ENCODE data around the gene ATP23.

The ATP23 gene, protein sequence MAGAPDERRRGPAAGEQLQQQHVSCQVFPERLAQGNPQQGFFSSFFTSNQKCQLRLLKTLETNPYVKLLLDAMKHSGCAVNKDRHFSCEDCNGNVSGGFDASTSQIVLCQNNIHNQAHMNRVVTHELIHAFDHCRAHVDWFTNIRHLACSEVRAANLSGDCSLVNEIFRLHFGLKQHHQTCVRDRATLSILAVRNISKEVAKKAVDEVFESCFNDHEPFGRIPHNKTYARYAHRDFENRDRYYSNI

DNA sequence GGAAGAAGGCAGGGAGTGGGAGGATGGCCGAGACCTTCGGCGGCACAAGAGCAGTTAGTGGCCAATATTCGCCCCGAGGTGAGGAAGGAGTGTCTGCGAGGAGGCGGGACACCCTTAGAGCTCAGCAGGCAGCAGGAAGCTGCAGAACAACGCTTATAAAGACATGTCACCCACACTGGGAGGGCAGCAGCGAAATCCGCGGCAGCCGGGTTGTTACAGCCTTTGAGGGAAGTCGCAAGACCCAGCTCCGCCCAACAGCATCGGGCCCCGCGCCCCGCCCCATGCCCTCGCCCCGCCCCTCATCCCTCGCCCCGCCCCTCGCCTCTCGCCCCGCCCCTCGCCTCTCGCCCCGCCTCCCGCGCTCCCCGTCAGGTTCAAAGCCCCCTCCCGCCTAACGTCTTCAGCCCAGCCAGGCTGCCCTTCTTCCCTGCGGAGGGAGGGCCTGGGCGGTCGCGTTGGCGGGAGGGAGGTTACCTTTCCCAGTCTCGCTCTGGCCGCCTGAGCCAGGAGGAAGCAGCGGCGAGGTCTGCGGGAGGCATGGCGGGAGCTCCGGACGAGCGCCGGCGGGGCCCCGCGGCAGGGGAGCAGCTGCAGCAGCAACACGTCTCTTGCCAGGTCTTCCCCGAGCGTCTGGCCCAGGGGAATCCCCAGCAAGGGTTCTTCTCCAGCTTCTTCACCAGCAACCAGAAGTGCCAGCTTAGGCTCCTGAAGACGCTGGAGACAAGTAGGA, at the start of gene ATP23:
TSS of gene ATP23 (plus strand) at position 403 of the 730 bp plus-strand sequence. CDS start at position 538, 135 bp downstream.
- DNase-seq (ENCODE audit: low read depth in 2 of 2), result peak; percentile 77 to 80

DNA sequence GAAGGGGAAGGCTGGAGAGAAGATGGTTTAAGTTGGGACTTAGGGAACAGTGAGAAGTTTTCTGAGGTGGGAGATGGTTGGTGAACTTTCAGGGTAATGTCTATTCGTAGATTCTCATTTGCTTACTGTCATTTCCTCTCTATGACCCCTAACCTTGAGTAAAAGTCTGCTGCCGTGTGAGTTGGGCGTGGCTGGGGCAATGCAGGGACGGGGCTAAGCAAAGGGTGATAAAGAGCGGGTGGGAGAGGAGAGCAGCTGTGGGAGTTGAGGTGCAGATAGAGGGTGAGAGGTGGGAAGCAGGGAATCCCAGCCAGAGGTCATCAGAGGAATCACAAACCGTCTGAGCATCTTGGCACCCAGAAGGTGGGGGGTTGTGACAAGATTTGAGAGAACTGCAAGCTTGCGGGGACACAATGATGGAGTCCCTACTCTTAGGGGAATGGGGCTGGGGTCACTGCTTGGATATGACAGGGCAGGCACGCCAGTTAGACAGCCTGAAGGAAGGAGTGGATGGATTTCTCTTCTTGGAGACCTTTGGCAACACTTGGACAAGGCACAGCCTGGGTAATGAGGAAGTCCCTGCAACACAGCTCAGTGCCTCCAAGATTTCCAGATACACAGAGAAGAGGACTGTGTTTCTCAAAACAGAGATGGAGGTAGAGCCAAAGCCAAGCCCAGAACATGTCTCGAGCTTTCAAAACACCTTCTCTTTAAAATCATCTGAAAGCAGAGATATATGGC, 49.0 kb upstream of the ATP23 start:
- no peak for DNase-seq (ENCODE audit: low read depth in 2 of 2)

DNA sequence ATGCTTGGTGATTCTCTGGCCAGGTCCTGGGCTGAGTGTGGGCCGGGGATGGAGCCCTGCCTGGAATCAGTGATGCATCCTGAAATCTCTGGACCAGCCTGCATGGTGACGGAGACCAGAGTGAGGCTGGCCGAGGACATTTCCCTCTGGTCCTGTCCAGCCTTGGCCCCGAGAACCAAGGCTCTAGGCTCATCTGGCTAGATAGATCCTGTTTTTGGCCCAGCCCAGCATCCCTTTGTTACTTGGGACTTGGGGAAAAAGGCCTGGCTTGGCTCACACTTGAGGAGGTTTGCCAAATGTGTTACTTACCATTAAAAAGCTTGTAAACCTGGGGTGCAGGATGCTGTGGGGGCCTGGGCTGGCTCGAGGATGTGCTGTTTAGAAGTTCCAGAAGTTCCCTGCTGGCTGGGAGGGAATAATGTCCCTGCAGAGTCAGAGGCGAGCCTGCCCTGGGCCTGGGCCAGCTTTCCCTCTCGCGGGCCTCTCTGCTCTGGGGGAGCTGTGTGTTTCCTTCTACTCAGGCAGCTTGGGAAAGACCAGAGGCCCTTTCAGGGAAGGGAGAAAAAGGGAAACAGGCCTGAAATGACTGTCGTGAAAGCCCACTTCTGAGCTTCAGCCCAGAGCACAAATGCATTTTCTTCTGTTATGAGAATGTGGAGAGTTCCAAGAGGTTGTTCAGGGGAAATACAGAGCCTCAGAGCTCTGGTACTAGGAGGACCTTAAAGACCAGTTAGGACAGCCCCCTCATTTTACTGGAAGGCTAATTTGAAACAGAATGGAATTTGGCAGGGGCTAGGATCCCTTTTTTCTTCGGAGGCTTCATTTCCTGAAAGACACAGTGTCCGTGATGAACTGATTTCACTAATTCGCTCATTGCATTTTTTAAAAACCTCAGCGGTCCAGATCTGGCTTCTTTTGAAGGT, 47.7 kb upstream of the ATP23 start:
- DNase-seq (ENCODE audit: low read depth in 2 of 2), result no peak

DNA sequence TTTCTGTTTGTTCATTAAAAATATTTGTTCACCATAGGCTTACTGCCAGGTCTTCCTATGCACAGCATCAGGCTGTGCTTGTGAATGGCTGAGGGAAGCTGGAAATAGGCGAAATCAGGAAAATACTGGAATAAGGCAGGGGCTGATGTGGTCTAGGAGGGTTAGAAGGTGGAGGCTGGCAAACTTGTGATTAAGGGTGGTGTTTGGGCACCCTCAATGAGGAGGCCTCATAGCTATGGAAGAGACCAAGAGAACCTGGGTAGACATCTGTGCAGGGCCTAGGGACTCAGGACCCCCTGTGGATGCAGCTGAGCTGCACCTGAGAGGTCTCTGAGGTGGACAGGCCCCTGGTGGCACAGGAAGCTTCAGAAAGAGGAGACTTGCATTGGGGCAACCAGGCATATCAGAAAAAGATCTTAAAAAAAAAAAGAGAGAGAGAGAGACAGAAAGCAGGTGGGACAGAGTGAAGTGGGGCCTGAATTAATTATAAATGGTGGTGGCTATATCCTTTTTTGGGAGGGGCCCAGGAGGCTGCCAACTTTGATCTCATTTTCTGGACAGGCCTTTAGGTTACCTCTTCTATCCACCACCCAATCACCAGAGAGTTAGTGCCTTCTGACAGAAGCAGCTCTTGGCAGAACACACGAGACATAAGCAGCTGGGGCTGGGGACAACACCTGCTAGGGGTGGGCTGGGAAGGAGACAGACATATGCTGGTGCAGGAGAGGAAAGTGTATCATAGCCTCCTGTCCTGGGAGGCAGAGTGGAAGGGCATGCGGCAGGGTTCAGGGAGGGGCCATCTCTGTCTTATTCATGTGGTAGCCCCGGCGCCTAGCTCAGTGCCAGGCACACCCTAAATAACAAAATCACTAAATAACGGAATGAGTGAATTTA, 46.7 kb upstream of the ATP23 start:
- no peak for DNase-seq (ENCODE audit: low read depth in 2 of 2)

DNA sequence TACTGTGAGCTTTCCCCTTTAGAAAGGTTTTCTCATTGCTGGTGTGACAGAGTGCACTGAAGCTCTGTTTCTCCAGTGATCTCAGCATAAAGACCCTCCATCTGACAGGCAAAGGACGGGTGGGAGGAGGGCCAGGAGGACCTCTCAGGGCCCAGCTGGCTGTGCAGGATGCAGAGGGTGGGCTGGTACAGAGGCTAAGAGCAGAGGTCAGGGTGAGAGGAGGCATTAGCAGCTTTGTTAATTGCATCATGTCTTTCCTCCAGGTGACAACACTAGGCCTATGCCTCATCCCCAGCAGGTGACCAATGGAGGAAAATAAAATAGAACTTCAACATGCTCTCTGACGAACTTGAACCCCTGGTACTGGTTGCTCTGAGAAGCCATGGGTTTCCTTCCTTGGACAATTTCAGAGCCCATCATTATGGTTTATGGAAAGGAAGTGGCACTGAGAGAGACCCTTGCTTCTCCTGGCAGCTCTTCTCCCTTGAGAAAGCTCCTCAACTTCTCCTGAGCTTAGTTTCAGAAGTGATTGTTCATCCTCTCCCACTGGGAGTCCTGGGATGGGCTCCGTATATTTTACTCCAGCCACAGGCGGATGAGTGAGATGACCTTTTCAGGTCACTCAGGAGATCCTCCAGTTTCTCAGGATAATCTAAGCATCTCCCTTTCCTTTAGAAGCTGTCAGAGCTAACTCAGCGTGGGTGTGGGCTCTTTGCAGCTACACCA, 45.8 kb upstream of the ATP23 start:
- no peak for DNase-seq (ENCODE audit: low read depth in 2 of 2)

DNA sequence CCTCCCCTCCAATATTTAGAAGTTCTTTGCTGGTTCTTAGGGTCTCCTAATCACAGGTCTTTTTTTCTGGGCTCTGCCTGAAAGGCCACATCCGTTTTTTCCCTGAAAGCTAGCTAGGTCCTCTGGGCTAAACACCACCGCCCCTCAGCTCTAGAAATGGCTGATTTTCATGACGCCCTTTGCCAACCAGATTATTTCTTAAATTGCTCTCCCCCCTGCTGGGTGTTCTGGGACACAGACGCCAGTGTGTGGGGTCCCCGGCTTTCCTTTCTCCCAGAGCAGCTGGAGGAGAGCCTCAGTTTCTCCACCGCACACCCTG, 45.3 kb upstream of the ATP23 start:
- no peak for DNase-seq (ENCODE audit: low read depth in 2 of 2)

DNA sequence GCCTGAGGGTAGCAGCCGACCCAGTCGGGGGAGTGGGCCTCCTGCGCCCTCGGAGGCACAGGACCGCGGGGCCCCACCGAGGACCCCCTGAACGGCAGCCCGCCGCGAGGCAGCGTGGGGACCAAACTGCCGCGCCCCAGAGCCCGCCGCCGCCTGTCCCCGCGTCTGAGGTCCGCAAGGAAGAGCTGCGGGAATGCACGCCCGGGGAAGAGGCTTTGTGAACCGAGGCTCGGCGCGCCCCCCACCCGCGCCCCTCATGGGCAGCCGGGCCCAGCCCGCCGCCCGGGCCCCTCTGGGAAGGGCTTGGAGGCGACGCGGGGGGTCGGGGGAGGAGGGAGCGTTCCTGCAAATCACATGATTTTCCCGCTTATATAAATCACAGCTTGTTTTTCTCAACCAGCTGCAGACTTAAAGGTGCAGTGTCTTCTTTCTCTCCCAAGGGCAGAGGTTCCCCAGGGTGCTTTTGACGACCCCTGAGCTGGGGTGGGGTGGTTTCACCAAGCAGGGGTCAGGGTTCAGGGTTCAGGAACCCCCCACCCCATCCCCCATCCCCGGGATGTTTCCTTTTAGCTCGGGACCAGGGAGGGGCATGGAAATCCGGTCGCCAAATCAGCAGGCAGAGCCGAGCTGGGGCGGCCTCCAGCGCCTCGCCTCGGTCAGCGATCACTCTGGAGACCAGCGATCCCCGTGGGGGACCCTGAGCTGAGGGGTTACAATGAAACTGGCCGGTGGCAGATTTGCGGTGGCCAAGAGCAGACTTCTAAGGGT, 44.7 kb upstream of the ATP23 start:
- DNase-seq (ENCODE audit: low read depth in 2 of 2), result no peak

DNA sequence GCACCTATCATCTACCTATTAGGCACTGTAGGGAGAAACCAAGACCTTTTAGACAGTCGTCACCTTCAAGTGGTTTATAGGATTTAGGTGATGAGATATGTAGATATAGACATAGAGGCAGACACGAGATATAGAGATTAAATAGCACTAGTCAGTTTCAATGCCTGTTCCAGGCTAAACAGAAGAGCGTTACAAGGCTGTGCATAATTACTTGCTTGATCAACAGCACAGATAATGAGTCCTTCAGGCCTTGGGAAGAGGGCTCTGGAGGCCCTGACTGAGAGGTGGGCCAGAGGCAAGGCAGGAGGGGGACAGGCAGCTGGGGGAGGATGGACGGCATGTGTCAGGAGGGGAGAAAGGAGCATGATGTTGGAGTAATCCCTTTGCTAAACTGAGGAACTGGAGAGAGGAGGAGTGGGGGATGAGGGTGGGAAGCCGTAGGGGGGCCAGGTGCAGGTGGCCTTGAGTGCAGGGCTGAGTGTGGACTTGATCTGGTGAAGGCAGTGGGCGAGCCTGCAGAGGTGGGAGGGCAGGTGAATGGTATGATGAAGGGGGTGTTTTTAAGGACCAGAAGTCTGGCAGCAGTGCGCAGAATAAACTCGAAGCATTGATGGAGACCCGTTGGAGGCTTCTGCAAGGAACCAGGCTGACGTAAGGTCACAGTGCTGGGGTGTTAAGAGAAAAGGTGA, 43.9 kb upstream of the ATP23 start:
- DNase-seq (ENCODE audit: low read depth in 2 of 2), result no peak

DNA sequence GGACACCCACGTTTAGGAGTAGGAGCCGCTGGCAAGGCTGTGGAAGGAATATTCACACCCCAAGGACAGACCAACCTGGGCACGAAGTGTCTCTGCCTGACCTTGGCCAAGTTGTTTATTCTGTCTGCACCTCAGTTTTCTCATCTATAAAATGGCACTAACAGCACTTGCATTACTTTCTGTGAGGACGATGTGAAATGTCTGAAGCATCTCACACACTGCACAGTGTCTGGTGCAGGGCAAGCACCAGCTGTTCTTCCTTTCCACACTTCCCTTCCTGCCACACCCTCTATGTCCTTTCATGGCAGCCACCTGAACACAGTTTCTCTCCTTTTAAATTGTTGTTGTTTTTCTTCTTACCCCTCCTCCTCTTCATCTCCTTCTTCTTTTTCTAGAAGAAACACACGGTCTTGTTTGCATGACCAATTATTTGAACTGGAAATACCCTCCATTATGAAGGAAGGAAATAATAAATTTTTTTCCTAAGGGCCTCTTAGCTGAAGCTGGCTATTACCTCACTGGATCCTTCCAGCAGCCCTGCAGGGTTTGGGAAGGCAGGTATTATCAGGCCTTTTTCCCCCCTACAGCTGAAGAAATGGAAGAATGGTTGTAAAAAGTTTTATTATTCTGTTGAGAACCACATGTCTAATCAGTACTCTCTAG, 42.9 kb upstream of the ATP23 start:
- no peak for DNase-seq (ENCODE audit: low read depth in 2 of 2)

DNA sequence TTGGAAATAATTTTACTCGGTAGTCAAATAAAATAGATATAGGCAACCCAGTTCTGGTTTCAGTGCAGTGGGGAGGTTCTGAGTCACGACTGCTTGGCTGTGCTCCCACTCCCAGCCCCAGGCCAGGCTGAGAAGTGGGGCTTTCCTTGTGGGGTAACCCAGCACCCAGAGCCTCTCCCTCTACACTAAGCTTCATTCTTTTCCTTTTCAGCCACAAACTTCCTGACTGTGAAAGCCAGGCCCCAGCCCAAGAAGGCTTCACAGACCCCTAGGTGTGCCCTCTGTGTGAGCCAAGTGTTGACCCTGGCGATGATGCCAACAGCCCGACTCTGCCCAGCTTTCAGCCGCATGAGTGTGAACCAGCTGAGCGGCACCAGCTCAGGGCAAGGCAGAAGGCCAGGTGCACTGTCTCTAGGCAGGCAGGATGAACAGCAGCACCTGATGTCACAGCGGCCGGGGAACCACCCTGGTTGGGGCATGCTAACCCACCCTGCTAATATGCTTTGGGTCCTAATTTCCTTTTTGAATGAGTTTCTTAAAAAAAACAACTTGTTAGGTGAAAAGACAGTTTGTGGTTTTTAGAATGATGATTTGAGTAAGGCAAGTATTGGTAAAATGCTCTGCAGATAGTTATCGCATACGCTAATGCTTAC, 42.2 kb upstream of the ATP23 start:
- DNase-seq (ENCODE audit: low read depth in 2 of 2), result peak; percentile 58 to 74

DNA sequence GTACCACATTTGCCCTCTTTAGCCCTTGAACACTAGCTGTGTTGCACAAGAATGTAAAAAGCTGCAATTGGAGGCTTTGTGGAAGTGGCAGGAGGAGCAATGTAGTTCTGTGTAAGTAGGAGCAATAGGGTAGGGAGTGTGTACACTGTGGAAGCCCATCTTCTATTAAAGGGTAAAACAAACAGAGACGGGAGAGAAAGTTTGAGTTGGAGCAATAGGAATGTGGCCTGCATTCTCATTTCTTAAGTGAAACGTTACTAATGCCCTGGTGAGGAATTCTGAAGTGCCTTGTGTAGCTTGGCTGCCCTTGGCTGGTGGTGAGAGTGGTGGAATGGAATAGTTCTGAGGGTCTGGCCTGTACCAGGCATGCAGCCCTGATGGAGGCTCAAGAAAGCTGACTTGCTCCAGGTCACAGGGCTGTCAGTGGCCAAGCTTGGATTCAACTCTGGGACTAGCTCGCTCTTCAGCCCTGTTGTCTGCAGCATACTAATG, 38.8 kb upstream of the ATP23 start:
- DNase-seq (ENCODE audit: low read depth in 2 of 2), result no peak

DNA sequence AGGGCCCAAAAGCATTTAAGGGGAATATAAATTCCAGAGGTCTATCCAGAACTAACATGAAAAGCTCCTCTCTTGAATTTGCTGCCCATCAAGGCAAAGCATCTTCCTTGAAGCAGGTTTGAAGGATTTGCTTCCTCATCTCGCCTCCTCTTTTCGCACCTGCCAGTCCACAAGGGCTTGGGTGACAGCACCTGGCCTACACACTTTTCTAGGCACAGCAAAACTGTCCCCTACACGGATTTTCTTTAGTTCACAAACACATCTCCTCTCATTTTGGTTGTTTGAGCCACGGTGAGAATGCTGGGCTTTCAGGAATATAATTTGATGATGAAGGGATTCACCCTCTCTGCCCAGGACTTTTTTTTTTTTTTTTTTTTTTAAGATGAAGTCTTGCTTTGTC, 36.9 kb upstream of the ATP23 start:
- no peak for DNase-seq (ENCODE audit: low read depth in 2 of 2)

DNA sequence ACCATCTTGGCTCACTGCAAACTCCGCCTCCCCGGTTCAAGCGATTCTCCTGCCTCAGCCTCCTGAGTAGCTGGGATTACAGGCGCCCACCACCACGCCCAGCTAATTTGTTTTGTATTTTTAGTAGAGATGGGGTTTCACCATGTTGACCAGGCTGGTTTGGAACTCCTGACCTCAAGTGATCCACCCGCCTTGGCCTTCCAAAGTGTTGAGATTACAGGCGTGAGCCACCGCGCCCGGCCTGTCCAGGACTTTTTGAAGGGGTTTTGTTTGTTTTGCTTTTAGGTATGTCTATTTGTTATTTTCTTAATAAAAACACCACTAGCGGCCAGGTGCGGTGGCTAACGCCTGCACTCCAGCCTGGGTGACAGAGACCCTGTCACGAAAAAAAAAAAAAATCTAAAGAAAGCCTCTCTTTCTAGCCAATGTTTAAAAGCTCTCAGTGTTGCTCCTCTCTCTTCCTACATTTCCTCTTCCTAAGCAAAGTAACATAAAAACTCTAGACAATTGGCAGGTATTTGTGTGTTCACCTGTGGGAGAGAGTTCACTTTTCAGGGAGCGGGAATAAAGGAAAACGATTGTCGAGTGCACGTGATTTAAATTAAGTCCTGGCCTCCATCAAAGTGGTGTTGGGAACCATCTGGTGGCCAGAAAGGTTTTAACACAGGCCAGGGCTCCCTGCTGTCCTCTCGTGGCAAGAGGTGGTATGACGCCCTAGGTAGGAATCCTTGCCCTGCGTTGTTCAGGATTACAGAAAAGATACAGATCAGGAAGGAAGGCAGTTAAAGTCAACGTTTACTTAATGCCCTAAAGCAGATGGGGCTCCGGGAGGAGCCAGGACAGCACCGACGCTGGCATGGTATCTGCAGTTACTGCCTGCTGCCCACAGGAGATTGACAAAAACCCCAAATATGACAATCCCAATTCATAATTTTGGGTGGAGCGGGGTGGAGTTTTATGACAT, 36.2 kb upstream of the ATP23 start:
- DNase-seq (ENCODE audit: low read depth in 2 of 2), result peak; percentile 53 to 57

DNA sequence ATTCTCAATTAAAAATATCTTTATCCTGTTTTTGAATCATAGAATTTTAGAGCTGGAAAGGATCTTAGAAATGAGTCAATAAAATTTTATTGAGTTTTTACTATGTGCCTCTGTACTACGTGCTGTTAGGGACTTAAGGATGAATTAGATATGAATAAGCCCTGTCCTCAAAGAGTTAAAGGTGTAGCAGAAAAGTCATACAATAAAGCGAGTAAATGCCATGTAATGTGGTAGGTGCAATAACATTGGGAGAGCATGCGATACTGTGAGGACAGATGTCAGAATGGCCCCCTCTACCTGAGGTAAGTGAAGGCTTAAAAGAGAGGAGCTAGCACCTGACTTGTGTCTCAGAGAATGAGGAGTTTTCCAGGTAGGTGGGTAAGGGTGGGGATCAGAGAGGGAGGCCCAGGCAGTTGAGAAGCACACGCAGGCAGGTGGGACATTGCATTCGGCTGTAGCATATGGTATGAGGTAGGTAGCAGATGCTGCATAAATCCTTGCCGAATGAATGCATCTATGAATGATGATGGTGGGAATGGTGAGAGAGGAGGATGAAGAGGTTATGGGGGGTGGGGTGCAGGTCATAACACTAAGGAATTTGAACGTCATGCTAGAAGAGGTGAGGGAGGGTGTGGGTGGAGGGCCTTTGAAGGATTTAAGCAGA, 35.4 kb upstream of the ATP23 start:
- DNase-seq (ENCODE audit: low read depth in 2 of 2), result no peak

DNA sequence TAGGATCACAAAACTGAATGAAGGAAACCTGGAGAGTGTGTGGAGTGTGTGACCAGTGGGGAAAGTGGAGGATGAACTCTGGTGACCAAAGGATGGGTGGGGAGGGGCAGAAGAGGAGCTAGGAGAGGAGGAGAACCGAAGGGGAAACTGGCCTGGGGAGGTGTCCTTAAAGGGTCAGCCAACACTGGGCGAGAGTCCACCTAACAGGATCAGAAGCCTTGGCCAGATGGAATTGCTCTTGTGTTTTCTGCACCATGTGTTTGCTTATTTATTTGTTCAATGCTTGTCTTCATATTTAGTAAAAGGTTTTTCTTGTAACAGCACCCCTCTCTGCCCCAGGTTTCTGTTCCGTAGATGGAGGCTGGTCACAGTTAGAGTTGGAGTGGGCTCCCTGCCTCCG, 34.5 kb upstream of the ATP23 start:
- DNase-seq (ENCODE audit: low read depth in 2 of 2), result no peak

DNA sequence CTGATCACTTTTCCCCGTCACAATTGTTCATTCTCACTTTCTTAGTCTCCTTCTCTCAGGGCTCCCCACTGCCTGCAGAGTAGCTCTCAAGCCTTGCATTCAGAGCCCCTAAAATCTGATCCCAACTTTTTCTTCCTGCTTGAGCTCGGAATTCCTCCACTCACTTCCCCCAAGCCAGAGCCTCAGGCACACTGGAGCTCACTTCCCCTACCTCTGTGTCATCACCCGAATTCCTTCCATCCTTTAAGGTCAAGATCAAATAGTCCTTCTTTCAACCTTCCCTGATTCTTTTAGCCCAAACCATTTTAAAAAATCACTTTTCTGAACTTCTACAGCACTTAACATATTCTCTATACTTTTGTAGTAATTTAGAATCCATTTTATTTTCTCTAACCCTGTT, 34.1 kb upstream of the ATP23 start:
- no peak for DNase-seq (ENCODE audit: low read depth in 2 of 2)

Data from stimulated activated CD8-positive, alpha-beta memory T cell treated with anti-CD3 and anti-CD28 coated beads, Interleukin-15, amount 100 ng/mL, for 4 hours (primary cell).